ENCODE measurements around the gene CPZ.
"Not testable (repeated sequence)": the region's sequence is repeated elsewhere in the genome, so short reads cannot be mapped to it uniquely, and the experiment has no call there.

CPZ gene

GRCh38 chr4:8649631-8650361 is 57.2 kb downstream of the CPZ start:
- DNase-seq (ENCODE audit: low spot score) = no peak

- no peak for DNase-seq (ENCODE audit: low spot score)
Observed at GRCh38 chr4:8651661-8652180, 59.2 kb downstream of the CPZ start.

DNA sequence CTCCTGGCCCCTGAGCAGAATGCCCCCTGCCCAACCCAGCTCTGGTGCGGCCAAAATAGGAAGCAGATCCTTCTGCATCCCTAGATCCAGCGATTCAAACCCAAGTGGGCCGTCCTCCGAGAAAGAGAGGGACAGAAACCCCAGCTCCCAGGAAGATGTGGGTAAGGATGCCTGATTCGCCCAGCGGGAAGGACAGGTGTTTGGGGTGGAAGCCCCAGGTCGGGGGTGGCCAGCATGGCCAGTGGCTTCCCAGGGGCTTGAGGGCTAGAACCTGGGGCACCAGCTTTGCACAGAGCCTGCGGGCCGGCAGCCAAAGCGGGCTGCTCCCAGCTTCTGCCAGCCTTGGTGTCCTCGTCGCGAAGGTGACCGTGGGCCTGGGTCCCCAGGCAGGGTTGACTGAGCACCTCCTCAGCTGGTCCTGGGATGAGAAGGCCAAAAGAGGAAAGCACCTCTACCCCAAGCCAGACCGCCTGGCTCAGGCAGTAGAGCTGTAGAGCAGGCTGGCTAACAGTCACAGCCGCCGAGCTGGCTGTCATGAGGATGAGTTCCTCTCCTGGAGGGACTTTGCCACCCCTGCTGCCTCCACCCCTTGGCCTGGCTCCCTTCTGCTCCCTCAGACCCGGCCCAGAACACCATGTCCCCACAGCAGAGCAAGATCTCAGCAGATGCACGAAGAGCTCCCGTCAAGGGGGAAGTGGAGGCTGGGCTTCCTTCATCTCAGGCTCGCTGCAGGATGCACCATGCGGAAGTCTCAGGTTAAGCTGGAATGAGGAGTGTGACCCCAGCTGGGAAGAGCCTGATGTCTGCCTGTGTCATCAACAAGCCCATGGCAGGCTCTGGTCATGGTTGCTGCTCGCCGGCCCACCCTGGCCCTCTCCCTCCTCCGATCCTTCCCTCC is 59.9 kb downstream of the CPZ start:
- no peak for DNase-seq (ENCODE audit: low spot score)

GRCh38 chr4:8653326-8654000 is 60.9 kb downstream of the CPZ start:
- DNase-seq (ENCODE audit: low spot score) = no peak

DNA sequence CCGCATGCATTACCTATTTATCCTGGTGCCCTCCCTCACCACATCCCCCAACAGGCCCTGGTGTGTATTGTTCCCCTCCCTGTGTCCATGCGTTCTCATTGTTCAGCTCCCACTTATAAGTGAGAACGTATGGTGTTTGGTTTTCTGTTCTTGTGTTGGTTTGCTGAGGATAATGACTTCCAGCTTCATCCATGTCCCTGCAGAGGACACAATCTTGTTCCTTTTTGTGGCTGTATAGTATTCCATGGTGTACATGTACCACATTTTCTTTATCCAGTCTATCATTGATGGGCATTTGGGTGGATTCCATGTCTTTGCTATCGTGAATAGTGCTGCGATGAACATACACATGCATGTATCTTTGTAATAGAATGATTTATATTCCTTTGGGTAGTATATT is 61.6 kb downstream of the CPZ start:
- DNase-seq (ENCODE audit: low spot score) = not testable (repeated sequence)

DNA sequence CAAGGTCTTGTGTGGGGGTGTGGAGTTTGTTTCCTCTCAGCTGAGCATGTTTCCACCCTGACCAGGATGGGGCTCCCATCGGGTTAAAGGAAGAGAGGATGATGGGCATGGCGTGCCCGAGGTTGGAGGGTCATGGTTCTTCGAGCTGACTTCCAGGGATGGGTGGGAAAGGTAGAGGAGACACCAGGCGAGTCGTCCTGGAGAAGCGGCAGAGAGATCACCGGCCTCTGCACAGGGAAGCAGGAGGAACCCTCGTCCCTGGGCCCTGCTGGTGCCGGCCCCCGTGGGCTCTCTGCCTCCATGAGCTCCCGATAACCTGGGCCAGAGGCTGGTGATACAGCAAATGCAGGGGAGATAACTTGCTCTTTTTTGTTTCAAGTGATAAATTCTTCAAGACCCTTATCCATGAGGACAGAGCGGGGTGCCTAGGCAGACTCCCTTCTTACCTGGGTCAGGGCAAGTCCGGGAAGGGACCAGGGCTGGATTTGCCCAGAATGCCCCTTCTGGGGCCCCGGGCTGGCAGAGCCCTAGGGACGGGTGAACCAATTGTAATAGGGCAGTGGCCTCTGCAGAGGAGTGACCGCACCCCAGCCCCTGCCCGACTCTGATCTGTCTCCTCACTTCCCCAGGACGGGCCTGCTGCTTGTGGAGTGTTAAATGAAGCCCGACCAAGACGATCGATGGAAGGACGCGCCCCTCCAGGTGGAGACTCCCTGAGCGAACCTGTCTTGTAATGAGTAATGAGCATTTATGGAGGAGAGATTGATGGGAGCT is 63.0 kb downstream of the CPZ start:
- DNase-seq (ENCODE audit: low spot score) = no peak

- DNase-seq (ENCODE audit: low spot score) = no peak
Observed at GRCh38 chr4:8656185-8656517, 63.6 kb downstream of the CPZ start.

GRCh38 chr4:8656711-8657380 is 64.3 kb downstream of the CPZ start:
- DNase-seq (ENCODE audit: low spot score) = no peak

DNA sequence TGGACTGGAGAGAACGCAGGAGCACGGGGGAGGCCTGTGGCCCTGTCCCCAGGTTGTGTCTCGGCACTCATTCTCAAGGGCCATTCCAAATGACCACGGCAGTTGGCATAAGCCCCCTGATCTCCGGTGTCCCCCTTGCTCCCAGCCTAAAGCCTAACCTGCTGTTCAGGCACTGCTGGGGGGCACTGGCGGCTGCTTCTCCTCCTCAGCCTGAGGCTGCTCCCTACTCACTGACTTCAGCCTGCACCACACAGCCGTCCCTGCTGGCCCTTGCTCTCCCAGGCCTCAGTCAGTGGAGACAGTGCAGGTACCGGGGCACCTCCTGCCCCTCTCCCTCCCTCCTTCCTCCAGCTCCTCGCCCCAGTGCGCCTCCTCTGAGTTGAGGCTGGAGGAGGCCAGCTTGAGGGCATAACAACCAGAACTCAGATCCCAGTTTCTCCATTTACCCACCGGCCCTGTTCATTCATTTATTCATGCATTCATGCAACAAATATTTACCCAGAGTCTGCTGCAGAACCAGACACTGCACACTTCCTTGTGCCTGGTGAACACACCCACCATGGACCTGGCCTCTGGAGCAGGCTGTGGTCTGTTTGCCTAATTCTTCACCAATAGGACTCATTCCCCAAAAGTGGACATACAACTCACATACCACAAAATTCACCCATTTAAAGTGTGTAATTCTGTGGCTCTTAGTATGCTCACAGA is 65.0 kb downstream of the CPZ start:
- no peak for DNase-seq (ENCODE audit: low spot score)

- DNase-seq (ENCODE audit: low spot score) = no peak
Observed at GRCh38 chr4:8662776-8663175, 70.2 kb downstream of the CPZ start.

- no peak for DNase-seq (ENCODE audit: low spot score)
Observed at GRCh38 chr4:8664031-8664805, 71.7 kb downstream of the CPZ start.

- DNase-seq (ENCODE audit: low spot score) = peak; percentile 32
Observed at GRCh38 chr4:8664976-8665375, 72.4 kb downstream of the CPZ start.

DNA sequence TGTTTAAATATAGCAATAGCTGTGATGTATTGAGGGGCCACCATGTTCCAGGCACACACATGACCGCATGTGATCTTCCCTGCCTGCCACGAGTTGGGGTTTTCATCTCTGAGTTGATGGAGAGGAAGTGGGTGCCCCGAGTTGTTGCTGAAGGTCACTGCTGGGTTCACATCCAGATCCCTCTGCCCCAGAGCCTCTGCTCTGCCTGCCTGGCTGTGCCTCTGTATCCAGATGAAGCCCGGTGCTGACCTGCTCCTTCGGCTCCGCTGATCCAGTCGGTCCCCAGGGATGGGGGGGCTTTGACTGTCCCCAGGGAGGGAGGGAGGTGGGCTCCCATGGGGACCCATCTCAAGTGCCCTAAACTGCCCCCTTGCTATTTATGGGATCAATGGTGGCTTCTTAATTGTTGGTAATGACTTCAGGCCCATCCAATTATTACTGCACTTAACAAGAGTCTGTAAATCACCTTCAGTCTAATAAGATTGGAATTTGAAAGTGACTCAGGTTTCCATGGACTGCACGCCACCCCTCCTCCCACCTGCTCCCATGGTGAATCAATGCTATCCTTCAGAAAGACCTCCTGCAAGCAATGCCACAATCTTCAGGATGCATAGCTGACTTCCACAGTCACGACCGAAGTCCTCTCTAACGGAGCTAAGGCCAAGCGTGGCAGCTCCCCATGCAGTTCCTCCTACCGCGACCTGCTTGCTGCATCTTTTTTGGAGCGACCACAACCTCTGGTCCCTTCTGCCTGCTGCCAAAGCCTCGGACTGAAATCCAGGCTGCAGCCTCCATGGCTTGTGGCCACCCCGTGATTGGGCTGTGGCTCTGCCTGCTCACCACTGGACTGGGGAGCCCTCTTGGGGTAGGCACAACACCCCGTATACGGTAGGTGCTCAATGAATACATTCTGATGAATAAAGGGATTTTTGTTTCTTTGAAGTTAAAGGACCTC is 73.1 kb downstream of the CPZ start:
- DNase-seq (ENCODE audit: low spot score) = no peak

- DNase-seq (ENCODE audit: low spot score) = no peak
Observed at GRCh38 chr4:8666581-8666980, 74.0 kb downstream of the CPZ start.

All from SK-N-DZ (cell line).